GM12891 (cell line): ENCODE measurements around the gene OXCT2.

Source experiments
- POLR2A ChIP-seq: IDR thresholded peaks from 2 replicates; pipeline ENCODE4 v1.6.1; 2011; ENCODE audit warnings: low read depth, low read length, control low read depth
- POLR2AphosphoS5 ChIP-seq: IDR thresholded peaks from 2 replicates; pipeline ENCODE4 v1.6.1; 2011; ENCODE audit warnings: low read depth, low read length, control low read depth
- TAF1 ChIP-seq: IDR thresholded peaks from 2 replicates; pipeline ENCODE4 v1.6.1; 2011; ENCODE audit warnings: low read depth, low read length, control low read depth

DNA sequence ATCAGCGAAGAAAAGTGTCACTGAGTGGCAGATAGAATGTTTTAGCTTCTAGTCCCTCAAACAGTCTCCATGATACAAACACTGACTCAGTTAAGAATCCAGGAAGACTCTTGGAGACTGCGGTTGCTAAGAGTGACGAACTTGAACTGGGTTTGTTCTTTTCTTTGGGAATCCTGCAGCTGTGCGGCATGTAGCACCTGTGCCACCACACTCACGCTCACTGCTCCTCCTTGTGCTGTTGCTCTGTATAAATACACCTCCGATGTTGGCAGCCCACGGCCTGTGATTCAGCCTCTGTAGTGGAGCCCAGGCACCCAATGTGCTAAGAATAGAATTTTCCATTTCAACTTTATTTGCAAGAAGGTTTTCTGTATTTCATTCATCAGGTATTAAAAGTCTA, 38.0 kb downstream of the OXCT2 start:
- no peak for TF ChIP-seq POLR2A
- no peak for TF ChIP-seq POLR2AphosphoS5
- no peak for TF ChIP-seq TAF1
